ENCODE results near the gene RHOJ.
"Not testable (repeated sequence)": the region's sequence is repeated elsewhere in the genome, so short reads cannot be mapped to it uniquely, and the experiment has no call there.

The RHOJ gene

GRCh38 chr14:63301891-63302534 is 97.8 kb downstream of the RHOJ start:
- DNase-seq = no peak

- DNase-seq = not testable (repeated sequence)
These were observed 100.2 kb downstream of the RHOJ start for GRCh38 chr14:63304429-63304828.

GRCh38 chr14:63308723-63309317 is 104.6 kb downstream of the RHOJ start:
- DNase-seq = no peak

- DNase-seq = no peak
These were observed 114.6 kb downstream of the RHOJ start, which contains the start of gene GPHB5 for GRCh38 chr14:63318835-63319234. TSS of gene GPHB5 (minus strand) at chr14:63318935. CDS start at chr14:63317849, 1,086 bp downstream.

DNA sequence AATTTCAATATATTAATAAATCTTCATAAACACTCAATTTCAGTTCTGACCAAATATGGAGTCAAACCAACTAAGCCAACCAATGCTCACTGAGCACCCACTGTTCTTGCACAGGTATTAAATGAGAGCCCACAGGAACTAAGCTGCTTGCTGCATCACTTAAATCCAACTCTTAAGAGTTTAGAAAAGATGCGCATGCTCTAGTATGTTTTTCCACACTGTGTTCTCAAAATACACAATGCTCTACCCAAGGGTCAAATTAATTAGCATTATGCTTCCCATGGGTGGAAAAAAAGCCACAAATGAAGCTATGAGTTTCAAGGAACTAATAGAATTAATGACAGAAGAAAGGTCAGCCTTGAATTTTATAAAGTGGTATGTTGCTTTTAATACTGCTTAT is 118.2 kb downstream of the RHOJ start:
- no peak for DNase-seq

- DNase-seq = no peak
These were observed 118.8 kb downstream of the RHOJ start for GRCh38 chr14:63322897-63323573.

DNA sequence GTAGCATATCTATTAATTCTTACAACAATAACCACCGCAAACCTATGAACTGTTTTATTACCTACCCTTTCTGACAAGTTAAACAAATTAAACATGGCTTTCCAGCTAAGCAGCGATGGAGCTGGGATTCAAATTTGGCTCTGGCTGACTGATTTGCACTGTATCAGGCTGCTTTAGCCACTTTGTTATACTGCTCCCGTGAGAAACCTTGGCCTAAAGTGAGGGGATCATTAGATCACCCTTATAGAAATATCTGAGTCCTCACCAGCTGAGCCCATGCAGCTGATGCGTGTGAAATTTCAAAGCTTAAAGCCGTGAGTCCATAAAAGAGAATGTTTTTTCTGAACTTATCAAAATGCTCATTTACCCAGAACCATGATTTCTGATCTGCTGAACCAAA is 122.6 kb downstream of the RHOJ start:
- DNase-seq = no peak

GRCh38 chr14:63328787-63329737 is 124.8 kb downstream of the RHOJ start:
- no peak for DNase-seq

- no peak for DNase-seq
These were observed 138.1 kb downstream of the RHOJ start for GRCh38 chr14:63342371-63342770.

Measured in amniotic stem cell (primary cell).